Prostate gland (tissue), 2 donors: ENCODE results near the gene WDR5.
A peak's percentile ranks its signal among the peaks of the same experiment; 100 is the strongest.

Experiments
- POLR2AphosphoS5 ChIP-seq: sonication (generic); formaldehyde crosslinking; IDR thresholded peaks from one replicate; pipeline ENCODE4 v1.6.1; 2017; ENCODE audit warnings: antibody characterized with exemption
- TF ChIP-seq, protein P1 (sequence below), 4 experiments: fragments of 200-600 bp in 2 of 4; fragments of 450-650 bp in 2 of 4; sonication (generic) in 2 of 4; IDR thresholded peaks; 1 replicate in 3 of 4; 2 replicates in 1 of 4; pipeline ENCODE4 v1.5.1; 2016 to 2019; ENCODE audit warnings: antibody characterized with exemption in 4 of 4, mild to moderate bottlenecking in 2 of 4, moderate library complexity in 2 of 4

DNA sequence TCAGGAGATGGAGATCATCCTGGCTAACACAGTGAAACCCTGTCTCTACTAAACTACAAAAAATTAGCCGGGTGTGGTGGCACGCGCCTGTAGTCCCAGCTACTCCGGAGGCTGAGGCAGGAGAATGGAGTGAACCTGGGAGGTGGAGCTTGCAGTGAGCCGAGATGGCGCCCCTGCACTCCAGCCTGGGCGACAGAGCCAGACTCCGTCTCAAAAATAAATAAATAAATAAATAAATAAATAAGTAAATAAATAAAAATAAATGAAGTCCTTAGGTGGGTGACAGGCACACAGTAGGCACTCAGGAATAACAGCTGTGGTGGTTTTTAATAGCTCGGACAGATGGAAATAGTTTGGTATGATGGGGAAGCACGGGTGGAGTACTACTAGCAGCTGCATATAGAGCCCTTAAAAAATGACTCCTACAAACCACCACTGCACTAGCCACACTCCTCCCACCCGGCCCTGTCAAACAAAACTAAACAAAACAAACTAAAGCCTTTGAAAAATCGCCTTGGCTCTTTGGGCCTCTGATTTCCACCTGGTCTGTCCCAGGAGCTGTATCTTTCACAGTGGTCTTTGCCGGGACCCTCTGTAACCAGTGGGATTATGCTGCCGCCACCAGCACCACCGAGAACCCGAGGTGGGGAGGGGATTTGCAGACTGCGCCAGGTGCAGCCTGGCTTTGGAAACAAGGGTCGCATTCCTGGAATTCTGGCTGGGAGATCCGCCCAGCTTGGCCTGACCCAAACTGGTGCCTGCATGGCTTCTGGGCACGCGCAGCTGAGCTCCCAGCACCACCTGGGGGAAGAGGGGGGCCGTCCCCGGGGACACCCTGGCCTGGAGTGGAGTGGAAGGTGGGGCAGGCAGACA lies 5.1 kb upstream of the WDR5 start:
- TF ChIP-seq, protein P1, sequence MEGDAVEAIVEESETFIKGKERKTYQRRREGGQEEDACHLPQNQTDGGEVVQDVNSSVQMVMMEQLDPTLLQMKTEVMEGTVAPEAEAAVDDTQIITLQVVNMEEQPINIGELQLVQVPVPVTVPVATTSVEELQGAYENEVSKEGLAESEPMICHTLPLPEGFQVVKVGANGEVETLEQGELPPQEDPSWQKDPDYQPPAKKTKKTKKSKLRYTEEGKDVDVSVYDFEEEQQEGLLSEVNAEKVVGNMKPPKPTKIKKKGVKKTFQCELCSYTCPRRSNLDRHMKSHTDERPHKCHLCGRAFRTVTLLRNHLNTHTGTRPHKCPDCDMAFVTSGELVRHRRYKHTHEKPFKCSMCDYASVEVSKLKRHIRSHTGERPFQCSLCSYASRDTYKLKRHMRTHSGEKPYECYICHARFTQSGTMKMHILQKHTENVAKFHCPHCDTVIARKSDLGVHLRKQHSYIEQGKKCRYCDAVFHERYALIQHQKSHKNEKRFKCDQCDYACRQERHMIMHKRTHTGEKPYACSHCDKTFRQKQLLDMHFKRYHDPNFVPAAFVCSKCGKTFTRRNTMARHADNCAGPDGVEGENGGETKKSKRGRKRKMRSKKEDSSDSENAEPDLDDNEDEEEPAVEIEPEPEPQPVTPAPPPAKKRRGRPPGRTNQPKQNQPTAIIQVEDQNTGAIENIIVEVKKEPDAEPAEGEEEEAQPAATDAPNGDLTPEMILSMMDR (IDR thresholded peaks at IDR 0.05): no peak
- peak; percentile 93 for TF ChIP-seq POLR2AphosphoS5
